Caco-2 (cell line): Measurements from ENCODE around the gene GIMAP6. TPM values are rescaled to one million over a fixed set of nuclear protein-coding genes. Genes with fewer than 3 reads are reported as not detected.

Experiments used
- BruUV-seq: library from RNA; stranded (reverse); fragments of 400-500 nt; replicated peaks from 2 replicates; lab custom pipeline; 2021; lab: Mats Ljungman, UMichigan
- CTCF ChIA-PET: fragments of 300-600 bp; sonication (Branson Sonifier 250); formaldehyde crosslinking; loops from one replicate; lab custom pipeline; 2022; ENCODE audit warnings: antibody characterized with exemption; lab: Charles Lee
- POLR2A ChIA-PET: fragments of 300-600 bp; sonication (Branson Sonifier 250); formaldehyde crosslinking; loops from one replicate; lab custom pipeline; 2022; ENCODE audit warnings: antibody characterized with exemption; lab: Charles Lee
- DNase-seq, 2 experiments: peaks; one replicate each; pipeline versions ENCODE4 v3.0.0 to v3.0.0-alpha.2; 2020 to 2022
- H3K27me3 ChIP-seq: replicated peaks from 2 replicates; pipeline ENCODE4 v1.6.0; 2011; ENCODE audit warnings: low read length; ENCODE audit not compliant: control insufficient read depth, insufficient read depth
- H3K36me3 ChIP-seq: 2 replicates; pipeline ENCODE4 v1.5.1; 2011; ENCODE audit warnings: low read length; ENCODE audit not compliant: control insufficient read depth, insufficient read depth
- H3K4me1 ChIP-seq: fragments of 250-450 bp; sonication (Bioruptor Pico); 2 replicates; pipeline ENCODE4 v1.5.1; 2020; ENCODE audit warnings: mild to moderate bottlenecking
- H3K4me3 ChIP-seq: 2 replicates; pipeline ENCODE4 v1.5.1; 2011; ENCODE audit warnings: low read depth, mild to moderate bottlenecking, control low read depth, low read length
- H3K9me3 ChIP-seq: fragments of 250-450 bp; sonication (Bioruptor Pico); 2 replicates; pipeline ENCODE4 v1.5.1; 2020; ENCODE audit warnings: mild to moderate bottlenecking, moderate library complexity
- H3K27ac Mint-ChIP-seq: one replicate; pipeline ENCODE4 v1.8.0; 2022; ENCODE audit warnings: mixed read lengths; ENCODE audit not compliant: unreplicated experiment
- H3K27me3 Mint-ChIP-seq: one replicate; pipeline ENCODE4 v1.8.0; 2022; ENCODE audit warnings: mixed read lengths; ENCODE audit not compliant: insufficient read depth, unreplicated experiment
- H3K36me3 Mint-ChIP-seq: one replicate; pipeline ENCODE4 v1.8.0; 2022; ENCODE audit warnings: mild to moderate bottlenecking, mixed read lengths; ENCODE audit not compliant: insufficient read depth, unreplicated experiment
- H3K4me1 Mint-ChIP-seq: one replicate; pipeline ENCODE4 v1.8.0; 2022; ENCODE audit warnings: low read depth, mixed read lengths; ENCODE audit not compliant: unreplicated experiment
- H3K4me3 Mint-ChIP-seq: one replicate; pipeline ENCODE4 v1.8.0; 2022; ENCODE audit warnings: mild to moderate bottlenecking, moderate library complexity, mixed read lengths; ENCODE audit not compliant: unreplicated experiment
- H3K9me3 Mint-ChIP-seq: one replicate; pipeline ENCODE4 v1.8.0; 2022; ENCODE audit warnings: mixed read lengths; ENCODE audit not compliant: unreplicated experiment
- intact Hi-C: fragments of 100-400 bp; cut with micrococcal nuclease; formaldehyde crosslinking; loops from one replicate; pipeline ENCODE4 v1.10.0; 2022; ENCODE audit not compliant: unreplicated experiment
- total RNA-seq: library from RNA; stranded (reverse); gene quantifications from 2 replicates; pipeline ENCODE4 v1.2.3, GENCODE V29; 2022
- TF ChIP-seq, protein P1 (sequence below), 2 experiments: fragments of 200-600 bp in 1 of 2; IDR thresholded peaks; 1 replicate in 1 of 2; 2 replicates in 1 of 2; pipeline versions ENCODE4 v1.5.1 to v1.8.0; 2011 to 2022; ENCODE audit warnings: antibody characterized with exemption in 1 of 2, control low read depth in 1 of 2, inconsistent platforms in 1 of 2, low read depth in 1 of 2, low read length in 1 of 2, mild to moderate bottlenecking in 1 of 2, moderate library complexity in 1 of 2; ENCODE audit not compliant: insufficient read depth in 1 of 2, severe bottlenecking in 1 of 2, unreplicated experiment in 1 of 2

GIMAP6 gene
- total RNA-seq, 1 experiment from 2014 or later = not detected

DNA sequence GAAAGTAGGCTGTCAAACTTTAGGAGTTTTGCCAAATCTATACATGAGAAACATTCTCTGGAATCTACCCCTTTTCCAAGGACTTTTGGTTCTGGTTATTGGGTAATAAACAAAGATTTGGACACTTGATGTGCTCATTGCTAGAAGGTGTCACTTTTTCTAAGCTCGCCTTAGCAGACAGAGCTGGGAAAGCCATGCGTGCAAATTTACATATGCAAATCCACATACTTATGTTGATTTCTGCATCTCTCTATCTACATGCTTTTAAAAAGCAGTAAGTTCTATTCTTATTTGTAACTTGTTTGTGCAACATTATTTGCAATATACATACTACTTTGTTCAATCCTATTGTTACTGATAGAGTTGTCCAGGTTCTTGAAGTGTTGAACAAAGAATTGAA, 22.5 kb upstream of the GIMAP6 start:
- no peak for DNase-seq
- no peak overlapping the region for H3K4me3 Mint-ChIP-seq
- ChIA-PET POLR2A (no interaction called here), CTCF (no interaction called here)
- Histone ChIP-seq H3K4me1 (no peaks in the 10 kb centered on the region), H3K4me3 (no peak overlapping the region), H3K36me3 (no peaks in the 10 kb centered on the region), H3K9me3 (no peaks in the 10 kb centered on the region), H3K27me3 (no peaks in the 10 kb centered on the region)
- intact Hi-C loops = no loop called here
- TF ChIP-seq, protein P1, sequence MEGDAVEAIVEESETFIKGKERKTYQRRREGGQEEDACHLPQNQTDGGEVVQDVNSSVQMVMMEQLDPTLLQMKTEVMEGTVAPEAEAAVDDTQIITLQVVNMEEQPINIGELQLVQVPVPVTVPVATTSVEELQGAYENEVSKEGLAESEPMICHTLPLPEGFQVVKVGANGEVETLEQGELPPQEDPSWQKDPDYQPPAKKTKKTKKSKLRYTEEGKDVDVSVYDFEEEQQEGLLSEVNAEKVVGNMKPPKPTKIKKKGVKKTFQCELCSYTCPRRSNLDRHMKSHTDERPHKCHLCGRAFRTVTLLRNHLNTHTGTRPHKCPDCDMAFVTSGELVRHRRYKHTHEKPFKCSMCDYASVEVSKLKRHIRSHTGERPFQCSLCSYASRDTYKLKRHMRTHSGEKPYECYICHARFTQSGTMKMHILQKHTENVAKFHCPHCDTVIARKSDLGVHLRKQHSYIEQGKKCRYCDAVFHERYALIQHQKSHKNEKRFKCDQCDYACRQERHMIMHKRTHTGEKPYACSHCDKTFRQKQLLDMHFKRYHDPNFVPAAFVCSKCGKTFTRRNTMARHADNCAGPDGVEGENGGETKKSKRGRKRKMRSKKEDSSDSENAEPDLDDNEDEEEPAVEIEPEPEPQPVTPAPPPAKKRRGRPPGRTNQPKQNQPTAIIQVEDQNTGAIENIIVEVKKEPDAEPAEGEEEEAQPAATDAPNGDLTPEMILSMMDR (IDR thresholded peaks at IDR 0.05; ENCODE audit: insufficient read depth in 1 of 2, low read depth in 1 of 2, low read length in 1 of 2, severe bottlenecking in 1 of 2, unreplicated experiment in 1 of 2) = no peak
- no peaks in the 10 kb centered on the region for H3K4me1 Mint-ChIP-seq
- peaks cover 3% of the 10 kb centered on the region for H3K27me3 Mint-ChIP-seq
- H3K9me3 Mint-ChIP-seq = peaks cover 13% of the 10 kb centered on the region
- no peak overlapping the region for H3K27ac Mint-ChIP-seq
- BruUV-seq = no TSS peak
- H3K36me3 Mint-ChIP-seq = no peaks in the 10 kb centered on the region

DNA sequence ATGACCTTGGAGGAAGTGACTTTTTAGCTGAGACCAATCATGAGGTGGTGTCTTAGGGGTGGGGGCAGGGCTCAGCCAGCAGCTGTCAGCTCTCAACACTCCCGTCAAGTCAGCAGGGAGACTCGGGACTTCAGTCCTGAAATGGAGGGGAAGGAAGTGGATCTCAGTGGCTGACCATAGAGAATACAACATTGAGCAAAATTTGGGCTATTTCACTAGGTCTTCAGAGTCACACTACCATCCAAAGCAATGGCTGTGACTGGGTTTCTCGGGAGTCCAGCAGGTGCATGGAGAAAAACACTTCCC, 16.8 kb upstream of the GIMAP6 start:
- BruUV-seq = no TSS peak
- intact Hi-C loops = no loop called here
- ChIA-PET POLR2A (no interaction called here), CTCF (no interaction called here)
- TF ChIP-seq, protein P1 (IDR thresholded peaks at IDR 0.05; ENCODE audit: insufficient read depth in 1 of 2, low read depth in 1 of 2, low read length in 1 of 2, severe bottlenecking in 1 of 2, unreplicated experiment in 1 of 2) = no peak
- H3K27me3 ChIP-seq = no peaks in the 10 kb centered on the region
- no peak overlapping the region for H3K4me3 ChIP-seq
- DNase-seq = no peak
- Mint-ChIP-seq H3K36me3 (no peaks in the 10 kb centered on the region), H3K9me3 (peaks cover 9% of the 10 kb centered on the region), H3K27me3 (peaks cover 2% of the 10 kb centered on the region), H3K4me3 (no peak overlapping the region), H3K27ac (no peak overlapping the region), H3K4me1 (no peaks in the 10 kb centered on the region)
- no peaks in the 10 kb centered on the region for H3K36me3 ChIP-seq
- no peaks in the 10 kb centered on the region; the same call in 1 of the 2 replicates for H3K9me3 ChIP-seq
- no peaks in the 10 kb centered on the region for H3K4me1 ChIP-seq

DNA sequence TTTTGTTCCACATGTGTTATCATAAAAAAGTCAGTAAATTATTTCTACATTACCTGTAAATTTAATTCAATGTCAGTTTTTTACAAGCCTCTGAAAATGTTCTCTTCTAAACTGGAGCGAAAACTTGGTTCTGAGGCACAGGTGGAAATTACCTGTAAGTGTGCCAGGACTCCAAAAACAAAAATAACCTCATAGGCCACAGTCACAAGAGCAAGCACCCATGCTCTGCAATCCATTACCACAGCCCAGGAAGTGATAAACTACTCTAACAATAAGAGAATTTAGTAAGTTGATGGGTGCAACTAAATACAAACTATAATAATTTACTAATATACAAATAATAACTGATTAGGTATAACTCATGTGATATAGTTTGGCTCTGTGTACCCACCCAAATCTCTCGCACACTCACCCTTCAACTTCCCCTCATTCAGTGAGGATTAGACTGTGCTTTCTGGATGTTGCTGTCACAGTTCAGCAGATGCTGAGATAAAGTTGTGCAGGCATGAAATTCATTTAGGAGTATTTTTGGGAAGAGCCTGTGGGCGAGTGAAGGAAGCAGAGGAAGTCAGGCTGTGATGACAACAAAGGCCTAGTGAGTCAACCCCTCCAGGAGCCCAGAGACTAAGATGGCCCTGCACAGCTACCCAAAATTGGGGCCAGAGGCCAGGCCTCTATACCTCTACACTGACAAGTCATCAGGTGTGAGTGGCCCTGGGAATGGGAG, 16.3 kb upstream of the GIMAP6 start:
- H3K27me3 Mint-ChIP-seq = no peaks in the 10 kb centered on the region
- POLR2A ChIA-PET = no interaction called here
- peaks cover 4% of the 10 kb centered on the region for H3K9me3 Mint-ChIP-seq

More for the DNA sequence above, 16.3 kb upstream of the GIMAP6 start:
- H3K36me3 Mint-ChIP-seq = no peaks in the 10 kb centered on the region
- CTCF ChIA-PET = no interaction called here
- no peak overlapping the region for H3K27ac Mint-ChIP-seq
- H3K36me3 ChIP-seq = no peaks in the 10 kb centered on the region
- BruUV-seq = no TSS peak
- no peaks in the 10 kb centered on the region; the same call in 1 of the 2 replicates for H3K9me3 ChIP-seq
- H3K4me1 ChIP-seq = no peaks in the 10 kb centered on the region
- TF ChIP-seq, protein P1 (IDR thresholded peaks at IDR 0.05; ENCODE audit: insufficient read depth in 1 of 2, low read depth in 1 of 2, low read length in 1 of 2, severe bottlenecking in 1 of 2, unreplicated experiment in 1 of 2) = no peak
- no peak for DNase-seq
- no peak overlapping the region for H3K4me3 ChIP-seq
- H3K4me3 Mint-ChIP-seq = no peak overlapping the region
- intact Hi-C loops = no loop called here
- no peaks in the 10 kb centered on the region for H3K4me1 Mint-ChIP-seq
- no peaks in the 10 kb centered on the region for H3K27me3 ChIP-seq
